CD4-positive, alpha-beta T cell (primary cell): ENCODE measurements around the gene ADM2. TPM values are rescaled to one million over a fixed set of nuclear protein-coding genes. Genes with fewer than 3 reads are reported as not detected.

ENCODE experiments used
- ATAC-seq: fragments of 200-7000 bp; cut with Tn5 transposase; one replicate; pipeline ENCODE4 v1.10.0; 2022; ENCODE audit warnings: mild to moderate bottlenecking; ENCODE audit not compliant: poor library complexity
- CTCF ChIA-PET: fragments of 350-600 bp; sonication (Branson Sonifier 250); formaldehyde crosslinking; loops from one replicate; lab custom pipeline; 2021; ENCODE audit warnings: antibody characterized with exemption, inconsistent platforms; lab: Charles Lee
- POLR2A ChIA-PET: fragments of 350-600 bp; sonication (Branson Sonifier 250); formaldehyde crosslinking; loops from one replicate; lab custom pipeline; 2021; ENCODE audit warnings: antibody characterized with exemption, inconsistent platforms; lab: Charles Lee
- DNase-seq, 14 experiments: peaks; one replicate each; pipeline ENCODE4 v3.0.0-alpha.2; 2013 to 2020; ENCODE audit warnings: mixed read lengths in 2 of 14
- H3K27ac ChIP-seq, 2 donors: one replicate each; pipeline versions ENCODE4 v1.5.1 to v1.7.0; 2013; ENCODE audit warnings: low read length in 2 of 2, low read depth in 1 of 2, mild to moderate bottlenecking in 1 of 2
- H3K27me3 ChIP-seq, 2 experiments: 1 replicate in 1 of 2; 2 replicates in 1 of 2; pipeline versions ENCODE4 v1.6.1 to v1.7.0; 2013; ENCODE audit warnings: low read length in 2 of 2, control low read depth in 1 of 2, mild to moderate bottlenecking in 1 of 2, moderate library complexity in 1 of 2; ENCODE audit not compliant: insufficient read depth in 2 of 2, control insufficient read depth in 1 of 2
- H3K36me3 ChIP-seq: one replicate; pipeline ENCODE4 v1.6.1; 2013; ENCODE audit warnings: low read length, control low read depth; ENCODE audit not compliant: insufficient read depth
- H3K4me1 ChIP-seq: one replicate; pipeline ENCODE4 v1.6.1; 2013; ENCODE audit warnings: low read length, control low read depth; ENCODE audit not compliant: insufficient read depth
- H3K4me3 ChIP-seq: one replicate; pipeline ENCODE4 v1.5.1; 2013; ENCODE audit warnings: mild to moderate bottlenecking, low read length, moderate library complexity
- H3K9me3 ChIP-seq, 2 experiments: 1 replicate in 1 of 2; 2 replicates in 1 of 2; pipeline versions ENCODE4 v1.6.1 to v1.7.0; 2013; ENCODE audit warnings: low read length in 2 of 2, mild to moderate bottlenecking in 2 of 2, control low read depth in 1 of 2, moderate library complexity in 1 of 2; ENCODE audit not compliant: control insufficient read depth in 1 of 2, insufficient read depth in 1 of 2
- H3K27ac Mint-ChIP-seq: one replicate; pipeline ENCODE4 v1.8.0; 2020; ENCODE audit warnings: mixed read lengths
- H3K27me3 Mint-ChIP-seq: one replicate; pipeline ENCODE4 v1.8.0; 2021; ENCODE audit warnings: mixed read lengths
- H3K36me3 Mint-ChIP-seq: one replicate; pipeline ENCODE4 v1.8.0; 2021; ENCODE audit warnings: low read depth, mixed read lengths
- H3K4me1 Mint-ChIP-seq: one replicate; pipeline ENCODE4 v1.8.0; 2021; ENCODE audit warnings: low read depth, mixed read lengths
- H3K4me3 Mint-ChIP-seq: one replicate; pipeline ENCODE4 v1.8.0; 2020; ENCODE audit warnings: mild to moderate bottlenecking, mixed read lengths
- H3K9me3 Mint-ChIP-seq: one replicate; pipeline ENCODE4 v1.8.0; 2020; ENCODE audit warnings: mixed read lengths
- CTCF ChIP-seq: fragments of 200-600 bp; IDR thresholded peaks from one replicate; pipeline ENCODE4 v1.8.0; 2022; ENCODE audit warnings: antibody characterized with exemption, mild to moderate bottlenecking
- intact Hi-C, 2 experiments: fragments of 100-400 bp; cut with DNase I in 1 of 2; cut with micrococcal nuclease in 1 of 2; formaldehyde crosslinking; loops; one replicate each; pipeline versions ENCODE4 v1.15.1 to v1.9.0; 2023 to 2025; cut with DNase I, micrococcal nuclease
- total RNA-seq, 174 experiments: library from RNA in 2 of 174; stranded (reverse) in 2 of 174; gene quantifications; one replicate each; pipeline ENCODE4 v1.2.3 and lab custom pipeline; 2021 to 2026

The ADM2 gene
- total RNA-seq, 2 experiments from 2014 or later: 1.1 to 1.6 TPM

- peaks cover 50% of the 10 kb centered on the region for H3K4me1 ChIP-seq
- Mint-ChIP-seq H3K27ac (peak within 1 kb of the TSS; percentile 94), H3K4me3 (peak within 1 kb of the TSS; percentile 92), H3K9me3 (no peaks in the 10 kb centered on the region), H3K4me1 (peaks cover 47% of the 10 kb centered on the region), H3K27me3 (no peaks in the 10 kb centered on the region), H3K36me3 (peaks cover 15% of the 10 kb centered on the region)
- no peaks in the 10 kb centered on the region for H3K9me3 ChIP-seq
- no peak for TF ChIP-seq CTCF
- DNase-seq (peak; percentile 73 to 95 (median 86)), ATAC-seq (peak; percentile 64)
- no peaks in the 10 kb centered on the region for H3K27me3 ChIP-seq
- CTCF ChIA-PET: interaction anchor here (0.7 to 1.5 kb wide), 3 partner anchors 23 to 133 kb away, joined by 3 to 4 read pairs (median 3); partner anchors contain the start of gene SCO2
- POLR2A ChIA-PET: interaction anchor here (0.8 to 1.3 kb wide), 2 partner anchors 33 to 146 kb away, joined by 4 read pairs; partner anchors contain the start of genes LMF2 and NCAPH2
- intact Hi-C loops: loop anchor here in 1 of 2 experiments (5.0 kb wide), 2 partner anchors 32 to 52 kb away; partner anchors contain the start of genes LMF2, NCAPH2 and SCO2
- H3K27ac ChIP-seq: peak within 1 kb of the TSS; percentile 40 to 94
- H3K4me3 ChIP-seq: peak within 1 kb of the TSS; percentile 80
- H3K36me3 ChIP-seq: peaks cover 12% of the 10 kb centered on the region
These were observed 6.4 kb upstream of the ADM2 start, which contains the start of gene SBF1 for GRCh38 chr22:50474710-50475651. TSS of gene SBF1 (minus strand) at chr22:50475035. CDS start at chr22:50474840, 195 bp downstream.

- ATAC-seq: no peak
- Histone ChIP-seq H3K4me1 (peaks cover 44% of the 10 kb centered on the region), H3K4me3 (peak overlapping the region; percentile 58), H3K27me3 (no peaks in the 10 kb centered on the region), H3K27ac (no peak overlapping the region), H3K9me3 (no peaks in the 10 kb centered on the region), H3K36me3 (peaks cover 12% of the 10 kb centered on the region)
- H3K4me3 Mint-ChIP-seq: peak overlapping the region; percentile 85
- peak overlapping the region; percentile 81 for H3K27ac Mint-ChIP-seq
- no peak for TF ChIP-seq CTCF
- H3K27me3 Mint-ChIP-seq: no peaks in the 10 kb centered on the region
- CTCF ChIA-PET: interaction anchor here (1.0 to 1.5 kb wide), 2 partner anchors 50 to 133 kb away, joined by 3 to 4 read pairs; partner anchors contain the start of gene SCO2
- POLR2A ChIA-PET: interaction anchor here (1.3 kb wide), 1 partner anchor 32 kb away, joined by 4 read pairs; the partner anchor contains the start of genes LMF2 and NCAPH2
- peaks cover 11% of the 10 kb centered on the region for H3K36me3 Mint-ChIP-seq
- peaks cover 45% of the 10 kb centered on the region for H3K4me1 Mint-ChIP-seq
- intact Hi-C loops: loop anchor here in 1 of 2 experiments (2.0 kb wide), 1 partner anchor 31 kb away; the partner anchor contains the start of gene LMF2
- H3K9me3 Mint-ChIP-seq: no peaks in the 10 kb centered on the region
- DNase-seq: peak in 1 of 14 experiments; percentile 33
These were observed 5.7 kb upstream of the ADM2 start for GRCh38 chr22:50475652-50476002.

GRCh38 chr22:50476868-50477267 lies 4.5 kb upstream of the ADM2 start:
- Histone ChIP-seq H3K36me3 (peaks cover 3% of the 10 kb centered on the region), H3K9me3 (no peaks in the 10 kb centered on the region), H3K4me3 (no peak overlapping the region), H3K27ac (no peak overlapping the region), H3K4me1 (peaks cover 38% of the 10 kb centered on the region), H3K27me3 (no peaks in the 10 kb centered on the region)
- ChIA-PET POLR2A (no interaction called here), CTCF (interaction anchor here (1.5 kb wide), 1 partner anchor 135 kb away, joined by 4 read pairs; no protein-coding TSS in a partner anchor)
- Mint-ChIP-seq H3K27me3 (no peaks in the 10 kb centered on the region), H3K36me3 (peaks cover 11% of the 10 kb centered on the region), H3K4me1 (peaks cover 33% of the 10 kb centered on the region), H3K4me3 (peak overlapping the region; percentile 85), H3K27ac (peak overlapping the region; percentile 81), H3K9me3 (no peaks in the 10 kb centered on the region)
- DNase-seq: no peak
- ATAC-seq: no peak
- no peak for TF ChIP-seq CTCF
- intact Hi-C loops: loop anchor here in 1 of 2 experiments (2.0 kb wide), 1 partner anchor 30 kb away; the partner anchor contains the start of gene LMF2
